GM06990 (cell line): Measurements from ENCODE around the gene WHRN.

Experiments used
- DNase-seq: peaks from one replicate; pipeline ENCODE4 v3.0.0-alpha.2; 2011; ENCODE audit not compliant: insufficient read length; ENCODE audit errors: extremely low read depth
- H3K27me3 ChIP-seq: replicated peaks from 2 replicates; pipeline ENCODE4 v1.6.0; 2011; ENCODE audit warnings: low read length; ENCODE audit not compliant: control insufficient read depth, insufficient read depth
- H3K36me3 ChIP-seq: 2 replicates; pipeline ENCODE4 v1.5.1; 2011; ENCODE audit warnings: low read length; ENCODE audit not compliant: control insufficient read depth, insufficient read depth
- H3K4me3 ChIP-seq: replicated peaks from 2 replicates; pipeline ENCODE4 v1.5.1; 2011; ENCODE audit warnings: low read depth, mild to moderate bottlenecking, control low read depth, low read length
- CTCF ChIP-seq: IDR thresholded peaks from 2 replicates; pipeline ENCODE4 v1.5.1; 2011; ENCODE audit warnings: low read length, control low read depth, mild to moderate bottlenecking, inconsistent platforms; ENCODE audit not compliant: insufficient read depth, poor library complexity, severe bottlenecking

WHRN gene

GRCh38 chr9:114467226-114467750, 38.0 kb downstream of the WHRN start:
- peaks cover 4% of the 10 kb centered on the region for H3K27me3 ChIP-seq
- no peak for DNase-seq
- no peak for TF ChIP-seq CTCF
- H3K4me3 ChIP-seq, result no peak overlapping the region
- H3K36me3 ChIP-seq, result no peaks in the 10 kb centered on the region

GRCh38 chr9:114465906-114466900, 39.1 kb downstream of the WHRN start:
- DNase-seq, result no peak
- Histone ChIP-seq H3K27me3 (peaks cover 4% of the 10 kb centered on the region), H3K36me3 (no peaks in the 10 kb centered on the region), H3K4me3 (no peak overlapping the region)
- TF ChIP-seq CTCF, result no peak

GRCh38 chr9:114465417-114465816, 39.9 kb downstream of the WHRN start:
- no peak for TF ChIP-seq CTCF
- H3K36me3 ChIP-seq, result no peaks in the 10 kb centered on the region
- no peak for DNase-seq
- H3K4me3 ChIP-seq, result no peak overlapping the region
- H3K27me3 ChIP-seq, result peaks cover 3% of the 10 kb centered on the region

- Histone ChIP-seq H3K4me3 (no peak overlapping the region), H3K36me3 (no peaks in the 10 kb centered on the region), H3K27me3 (peaks cover 3% of the 10 kb centered on the region)
- TF ChIP-seq CTCF, result no peak
- no peak for DNase-seq
Measured at GRCh38 chr9:114464281-114465051, 40.8 kb downstream of the WHRN start.

- DNase-seq, result no peak
- TF ChIP-seq CTCF, result no peak
Measured at GRCh38 chr9:114462791-114463190, 42.5 kb downstream of the WHRN start.

More at GRCh38 chr9:114462791-114463190, 42.5 kb downstream of the WHRN start:
- Histone ChIP-seq H3K27me3 (no peaks in the 10 kb centered on the region; the same call in 1 of the 2 replicates), H3K36me3 (no peaks in the 10 kb centered on the region), H3K4me3 (no peak overlapping the region)
